RWPE2 (cell line): ENCODE results near the gene C18orf63.
A peak's percentile ranks its signal among the peaks of the same experiment; 100 is the strongest.

Experiments used
- ATAC-seq: fragments of 200-7000 bp; cut with Tn5 transposase; 3 replicates; pipeline ENCODE4 v1.9.1; 2021; ENCODE audit warnings: low read depth
- DNase-seq: peaks from one replicate; pipeline ENCODE4 v3.0.0-alpha.2; 2020; ENCODE audit warnings: low spot score
- H3K27ac ChIP-seq: fragments of 450-650 bp; 2 replicates; pipeline ENCODE4 v1.5.1; 2017; ENCODE audit warnings: mild to moderate bottlenecking; ENCODE audit not compliant: poor library complexity, severe bottlenecking
- H3K27me3 ChIP-seq: fragments of 250-450 bp; sonication (Bioruptor Pico); 2 replicates; pipeline ENCODE4 v1.5.1; 2021; ENCODE audit warnings: mild to moderate bottlenecking, moderate library complexity; ENCODE audit not compliant: insufficient read depth, poor library complexity, severe bottlenecking
- H3K36me3 ChIP-seq: fragments of 250-450 bp; sonication (Bioruptor Pico); 2 replicates; pipeline ENCODE4 v1.5.1; 2020; ENCODE audit warnings: low read depth, mild to moderate bottlenecking, moderate library complexity
- H3K4me1 ChIP-seq: fragments of 250-450 bp; sonication (Bioruptor Pico); 2 replicates; pipeline ENCODE4 v1.5.1; 2021; ENCODE audit warnings: mild to moderate bottlenecking, moderate library complexity; ENCODE audit not compliant: insufficient read depth, poor library complexity, severe bottlenecking
- H3K4me3 ChIP-seq: fragments of 250-450 bp; sonication (Bioruptor Pico); 2 replicates; pipeline ENCODE4 v1.5.1; 2021; ENCODE audit warnings: mild to moderate bottlenecking, moderate library complexity; ENCODE audit not compliant: severe bottlenecking
- H3K9me3 ChIP-seq: fragments of 250-450 bp; sonication (Bioruptor Pico); 2 replicates; pipeline ENCODE4 v1.5.1; 2021; ENCODE audit warnings: mild to moderate bottlenecking, moderate library complexity; ENCODE audit not compliant: severe bottlenecking
- CTCF ChIP-seq: fragments of 450-650 bp; IDR thresholded peaks from one replicate; pipeline ENCODE4 v1.5.1; 2017; ENCODE audit warnings: mild to moderate bottlenecking, moderate library complexity; ENCODE audit not compliant: poor library complexity, severe bottlenecking

C18orf63 gene

GRCh38 chr18:74288730-74289129, 26.9 kb upstream of the C18orf63 start:
- Histone ChIP-seq H3K4me3 (no peak overlapping the region), H3K4me1 (peaks cover 3% of the 10 kb centered on the region), H3K27me3 (no peaks in the 10 kb centered on the region), H3K27ac (no peak overlapping the region), H3K9me3 (no peaks in the 10 kb centered on the region), H3K36me3 (no peaks in the 10 kb centered on the region)
- TF ChIP-seq CTCF, result no peak
- ATAC-seq (no peak), DNase-seq (no peak)

GRCh38 chr18:74289137-74289536, 26.5 kb upstream of the C18orf63 start:
- H3K4me1 ChIP-seq, result peaks cover 3% of the 10 kb centered on the region
- no peak overlapping the region for H3K4me3 ChIP-seq
- H3K9me3 ChIP-seq, result no peaks in the 10 kb centered on the region
- no peaks in the 10 kb centered on the region for H3K36me3 ChIP-seq
- no peak for TF ChIP-seq CTCF
- no peak for ATAC-seq
- H3K27me3 ChIP-seq, result no peaks in the 10 kb centered on the region
- DNase-seq, result no peak
- no peak overlapping the region for H3K27ac ChIP-seq

- no peak for TF ChIP-seq CTCF
- ATAC-seq (no peak), DNase-seq (no peak)
- Histone ChIP-seq H3K4me3 (no peak overlapping the region), H3K4me1 (peaks cover 3% of the 10 kb centered on the region), H3K27ac (no peak overlapping the region), H3K27me3 (no peaks in the 10 kb centered on the region), H3K36me3 (no peaks in the 10 kb centered on the region), H3K9me3 (no peaks in the 10 kb centered on the region)
Measured at GRCh38 chr18:74290021-74290420, 25.6 kb upstream of the C18orf63 start.

GRCh38 chr18:74290794-74291471, 24.7 kb upstream of the C18orf63 start:
- ATAC-seq (peak; percentile 59), DNase-seq (no peak)
- Histone ChIP-seq H3K4me3 (peak overlapping the region; percentile 71), H3K9me3 (no peaks in the 10 kb centered on the region), H3K27ac (no peak overlapping the region), H3K36me3 (no peaks in the 10 kb centered on the region), H3K4me1 (peaks cover 3% of the 10 kb centered on the region), H3K27me3 (no peaks in the 10 kb centered on the region)
- peak; percentile 59 for TF ChIP-seq CTCF

GRCh38 chr18:74291472-74291770, 24.2 kb upstream of the C18orf63 start:
- H3K27ac ChIP-seq, result no peak overlapping the region
- no peaks in the 10 kb centered on the region for H3K4me1 ChIP-seq
- no peaks in the 10 kb centered on the region for H3K9me3 ChIP-seq
- peak; percentile 49 for TF ChIP-seq CTCF
- H3K4me3 ChIP-seq, result peak overlapping the region; percentile 71
- ATAC-seq (no peak; the same call in none of the 3 replicates), DNase-seq (no peak)
- no peaks in the 10 kb centered on the region for H3K36me3 ChIP-seq
- H3K27me3 ChIP-seq, result no peaks in the 10 kb centered on the region
